Body of pancreas (tissue), 4 donors: ENCODE measurements around the gene MC2R.
"Not testable (repeated sequence)": the region's sequence is repeated elsewhere in the genome, so short reads cannot be mapped to it uniquely, and the experiment has no call there.

Experiments used
- CTCF ChIP-seq, 7 experiments: fragments of 450-650 bp in 4 of 7; fragments of 200-600 bp in 3 of 7; sonication (generic) in 3 of 7; IDR thresholded peaks; one replicate each; pipeline ENCODE4 v1.5.1; 2016 to 2019; ENCODE audit warnings: antibody characterized with exemption in 7 of 7
- POLR2A ChIP-seq, 3 donors: fragments of 450-650 bp; IDR thresholded peaks; one replicate each; pipeline ENCODE4 v1.6.1; 2016; ENCODE audit warnings: antibody characterized with exemption in 3 of 3, mild to moderate bottlenecking in 2 of 3

- not testable (repeated sequence) for TF ChIP-seq CTCF, POLR2A (IDR thresholded peaks at IDR 0.05)
Measured at GRCh38 chr18:13862898-13863297, 52.4 kb downstream of the MC2R start.
